Left ventricle myocardium inferior (tissue), 1 donor: ENCODE data around the gene RPL27. TPM values are rescaled to one million over a fixed set of nuclear protein-coding genes. Genes with fewer than 3 reads are reported as not detected.

Experiments used
- DNase-seq: peaks from one replicate; pipeline ENCODE4 v3.0.0-alpha.2; 2020
- H3K27ac ChIP-seq: fragments of 200-600 bp; replicated peaks from 2 replicates; pipeline ENCODE4 v1.8.0; 2021
- H3K27me3 ChIP-seq: fragments of 200-600 bp; 2 replicates; pipeline ENCODE4 v1.8.0; 2021; ENCODE audit warnings: low read depth
- H3K36me3 ChIP-seq: fragments of 200-600 bp; 2 replicates; pipeline ENCODE4 v1.8.0; 2021
- H3K4me1 ChIP-seq: fragments of 200-600 bp; 2 replicates; pipeline ENCODE4 v1.8.0; 2021
- H3K4me3 ChIP-seq: fragments of 200-600 bp; 2 replicates; pipeline ENCODE4 v1.8.0; 2021; ENCODE audit warnings: mild to moderate bottlenecking, moderate library complexity
- H3K9me3 ChIP-seq: fragments of 200-600 bp; replicated peaks from 2 replicates; pipeline ENCODE4 v1.8.0; 2021
- intact Hi-C: fragments of 100-400 bp; cut with micrococcal nuclease; formaldehyde crosslinking; loops from one replicate; pipeline ENCODE4 v1.11.0; 2022
- total RNA-seq: library from RNA; stranded (reverse); fragmentation: NEBNext Ultra II Directional; extraction: Animal tissue kit (Norgen Biotek cat#: 25700); gene quantifications from one replicate; pipeline ENCODE4 v1.2.1, GENCODE V29; 2021
- TF ChIP-seq, protein P1 (sequence below): fragments of 200-600 bp; IDR thresholded peaks from 2 replicates; pipeline ENCODE4 v1.8.0; 2021; ENCODE audit warnings: antibody characterized with exemption, mild to moderate bottlenecking, borderline replicate concordance
- donor health status: DM: no; HTN: yes; CAD: no; lungs with severe emphysema.

Gene RPL27
- total RNA-seq, 1 donor from 2014 or later, result 759 TPM

DNA sequence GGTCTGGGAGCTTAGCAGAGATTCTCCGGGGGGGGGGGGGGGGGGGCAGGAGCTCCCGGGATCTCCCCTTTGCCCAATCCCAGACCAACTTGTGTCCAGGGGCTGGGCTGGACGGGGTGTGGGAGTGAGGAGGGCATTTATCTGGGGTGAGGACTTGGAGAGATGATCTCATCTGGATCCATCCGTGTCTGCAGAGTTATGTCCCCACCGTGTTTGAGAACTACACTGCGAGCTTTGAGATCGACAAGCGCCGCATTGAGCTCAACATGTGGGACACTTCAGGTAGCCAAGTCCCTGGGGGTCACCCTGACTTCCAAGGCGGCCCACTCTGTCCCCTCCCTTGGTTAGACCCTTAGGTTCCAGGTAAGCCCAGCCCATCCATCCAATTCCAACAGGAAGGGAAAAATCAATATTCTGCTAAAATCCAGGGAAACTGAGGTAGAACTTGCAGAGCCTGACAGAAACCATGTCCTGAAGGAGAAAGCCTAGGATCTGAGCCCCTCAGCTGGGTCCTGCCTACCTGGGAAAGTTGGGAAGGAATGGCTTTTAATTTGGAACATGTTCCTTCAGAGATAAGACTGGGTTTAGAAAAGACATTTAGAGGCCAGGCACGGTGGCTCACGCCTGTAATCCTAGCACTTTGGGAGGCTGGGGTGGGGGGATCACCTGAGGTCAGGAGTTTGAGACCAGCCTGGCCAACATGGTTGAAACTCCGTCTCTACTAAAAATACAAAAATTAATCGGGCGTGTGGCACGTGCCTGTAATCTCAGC, 27.7 kb downstream of the RPL27 start:
- intact Hi-C loops, result no loop called here
- TF ChIP-seq, protein P1, sequence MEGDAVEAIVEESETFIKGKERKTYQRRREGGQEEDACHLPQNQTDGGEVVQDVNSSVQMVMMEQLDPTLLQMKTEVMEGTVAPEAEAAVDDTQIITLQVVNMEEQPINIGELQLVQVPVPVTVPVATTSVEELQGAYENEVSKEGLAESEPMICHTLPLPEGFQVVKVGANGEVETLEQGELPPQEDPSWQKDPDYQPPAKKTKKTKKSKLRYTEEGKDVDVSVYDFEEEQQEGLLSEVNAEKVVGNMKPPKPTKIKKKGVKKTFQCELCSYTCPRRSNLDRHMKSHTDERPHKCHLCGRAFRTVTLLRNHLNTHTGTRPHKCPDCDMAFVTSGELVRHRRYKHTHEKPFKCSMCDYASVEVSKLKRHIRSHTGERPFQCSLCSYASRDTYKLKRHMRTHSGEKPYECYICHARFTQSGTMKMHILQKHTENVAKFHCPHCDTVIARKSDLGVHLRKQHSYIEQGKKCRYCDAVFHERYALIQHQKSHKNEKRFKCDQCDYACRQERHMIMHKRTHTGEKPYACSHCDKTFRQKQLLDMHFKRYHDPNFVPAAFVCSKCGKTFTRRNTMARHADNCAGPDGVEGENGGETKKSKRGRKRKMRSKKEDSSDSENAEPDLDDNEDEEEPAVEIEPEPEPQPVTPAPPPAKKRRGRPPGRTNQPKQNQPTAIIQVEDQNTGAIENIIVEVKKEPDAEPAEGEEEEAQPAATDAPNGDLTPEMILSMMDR, result no peak
- peak overlapping the region; percentile 70 for H3K4me3 ChIP-seq
- no peaks in the 10 kb centered on the region for H3K36me3 ChIP-seq
- peaks cover 32% of the 10 kb centered on the region for H3K4me1 ChIP-seq
- no peaks in the 10 kb centered on the region for H3K9me3 ChIP-seq
- DNase-seq, result no peak
- no peaks in the 10 kb centered on the region for H3K27me3 ChIP-seq
- peak overlapping the region; percentile 38 for H3K27ac ChIP-seq

DNA sequence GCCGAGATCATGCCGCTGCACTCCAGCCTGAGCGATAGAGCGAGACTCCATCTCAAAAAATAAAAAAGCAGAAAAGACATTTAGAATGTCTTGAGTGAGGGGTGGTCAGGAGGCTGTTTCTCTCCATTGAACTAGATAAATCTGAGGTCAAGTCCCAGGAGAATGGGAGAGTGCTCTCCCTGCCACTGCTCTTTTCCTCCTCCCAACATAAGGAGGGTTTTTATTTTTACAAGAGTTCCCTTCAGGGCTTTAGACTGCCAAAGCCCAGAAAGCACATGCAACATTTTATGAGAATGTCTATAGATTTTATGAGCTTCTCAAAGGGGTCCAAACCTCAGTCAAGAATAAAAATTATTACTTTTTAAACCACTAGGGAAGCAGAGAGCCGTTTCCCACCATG, 28.4 kb downstream of the RPL27 start:
- no peak overlapping the region for H3K27ac ChIP-seq
- intact Hi-C loops, result no loop called here
- H3K4me1 ChIP-seq, result peaks cover 27% of the 10 kb centered on the region

DNA sequence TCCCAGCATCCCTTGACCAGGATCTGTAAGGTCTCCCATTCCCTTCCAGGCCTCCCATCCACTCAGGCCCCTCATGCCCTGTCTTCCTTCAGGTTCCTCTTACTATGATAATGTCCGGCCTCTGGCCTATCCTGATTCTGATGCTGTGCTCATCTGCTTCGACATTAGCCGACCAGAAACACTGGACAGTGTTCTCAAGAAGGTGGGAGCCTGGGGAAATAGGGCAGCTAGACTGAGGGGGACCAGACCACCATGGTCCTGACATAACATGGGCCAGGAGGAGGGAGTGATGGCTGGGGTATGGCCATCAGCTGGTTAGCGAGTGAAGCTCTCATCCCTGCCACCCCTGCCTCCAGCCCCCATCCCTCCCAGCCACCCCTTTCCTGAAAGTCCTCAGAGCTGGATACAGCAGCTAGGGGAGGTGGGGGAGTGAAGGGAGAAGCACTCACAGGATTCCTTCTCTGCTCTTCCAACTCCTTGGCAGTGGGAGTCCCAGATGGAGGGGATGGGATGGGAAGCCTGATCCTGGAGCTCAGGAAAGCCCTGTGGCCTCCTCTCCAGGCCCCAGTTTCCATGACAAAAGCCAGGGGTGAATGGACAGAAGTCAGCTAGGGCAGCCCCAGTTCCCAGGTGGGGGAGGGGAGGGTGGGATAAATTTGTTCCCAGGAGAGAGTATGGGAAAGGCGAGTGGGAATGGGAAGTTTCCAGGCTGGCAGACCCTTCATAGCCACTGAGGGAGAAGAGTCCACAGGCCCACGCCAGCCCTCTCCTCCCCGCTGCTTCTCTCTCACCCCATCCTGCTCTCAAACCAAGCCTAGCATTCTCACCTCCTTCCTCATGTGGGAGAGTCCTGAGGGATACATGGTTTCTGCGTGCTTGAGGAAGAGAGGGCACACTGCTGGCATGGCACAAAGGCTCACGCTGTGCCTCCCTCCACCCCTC, 29.1 kb downstream of the RPL27 start:
- TF ChIP-seq, protein P1, result no peak
- no peaks in the 10 kb centered on the region for H3K27me3 ChIP-seq
- H3K27ac ChIP-seq, result no peak overlapping the region
- H3K4me3 ChIP-seq, result no peak overlapping the region
- peaks cover 19% of the 10 kb centered on the region for H3K4me1 ChIP-seq
- no peaks in the 10 kb centered on the region for H3K9me3 ChIP-seq
- DNase-seq, result no peak
- no peaks in the 10 kb centered on the region for H3K36me3 ChIP-seq
- intact Hi-C loops, result no loop called here

More for the DNA sequence above, 28.4 kb downstream of the RPL27 start:
- TF ChIP-seq, protein P1, result no peak
- H3K27me3 ChIP-seq, result no peaks in the 10 kb centered on the region
- H3K4me3 ChIP-seq, result no peak overlapping the region
- no peaks in the 10 kb centered on the region for H3K9me3 ChIP-seq
- no peaks in the 10 kb centered on the region for H3K36me3 ChIP-seq
- DNase-seq, result no peak

DNA sequence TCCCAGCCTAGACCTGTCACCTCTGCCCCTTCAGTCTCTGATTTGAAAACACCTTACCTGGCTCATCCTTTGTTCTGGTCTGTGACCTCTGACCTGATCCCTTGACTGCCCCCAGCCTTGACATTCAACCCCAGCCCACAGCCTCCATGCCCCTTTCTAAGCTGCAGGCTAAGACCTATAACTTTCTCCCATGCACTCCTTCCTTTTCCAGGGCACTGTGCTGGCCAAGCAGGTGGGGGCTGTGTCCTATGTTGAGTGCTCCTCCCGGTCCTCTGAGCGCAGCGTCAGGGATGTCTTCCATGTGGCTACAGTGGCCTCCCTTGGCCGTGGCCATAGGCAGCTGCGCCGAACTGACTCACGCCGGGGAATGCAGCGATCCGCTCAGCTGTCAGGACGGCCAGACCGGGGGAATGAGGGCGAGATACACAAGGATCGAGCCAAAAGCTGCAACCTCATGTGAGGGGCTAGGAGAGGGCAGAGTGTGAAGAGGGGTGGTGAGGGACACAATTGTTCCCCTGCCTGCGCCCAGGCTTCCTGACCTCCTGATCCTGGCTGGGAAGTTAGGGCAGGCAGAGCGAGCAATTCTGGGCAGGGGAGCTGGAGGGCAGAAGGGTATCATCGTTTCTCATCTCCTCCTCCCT, 30.1 kb downstream of the RPL27 start:
- H3K27ac ChIP-seq, result no peak overlapping the region
- intact Hi-C loops, result no loop called here
- H3K4me1 ChIP-seq, result peaks cover 13% of the 10 kb centered on the region
- no peaks in the 10 kb centered on the region for H3K9me3 ChIP-seq
- no peaks in the 10 kb centered on the region for H3K36me3 ChIP-seq
- TF ChIP-seq, protein P1, result no peak
- no peak overlapping the region for H3K4me3 ChIP-seq
- no peaks in the 10 kb centered on the region for H3K27me3 ChIP-seq
- no peak for DNase-seq

DNA sequence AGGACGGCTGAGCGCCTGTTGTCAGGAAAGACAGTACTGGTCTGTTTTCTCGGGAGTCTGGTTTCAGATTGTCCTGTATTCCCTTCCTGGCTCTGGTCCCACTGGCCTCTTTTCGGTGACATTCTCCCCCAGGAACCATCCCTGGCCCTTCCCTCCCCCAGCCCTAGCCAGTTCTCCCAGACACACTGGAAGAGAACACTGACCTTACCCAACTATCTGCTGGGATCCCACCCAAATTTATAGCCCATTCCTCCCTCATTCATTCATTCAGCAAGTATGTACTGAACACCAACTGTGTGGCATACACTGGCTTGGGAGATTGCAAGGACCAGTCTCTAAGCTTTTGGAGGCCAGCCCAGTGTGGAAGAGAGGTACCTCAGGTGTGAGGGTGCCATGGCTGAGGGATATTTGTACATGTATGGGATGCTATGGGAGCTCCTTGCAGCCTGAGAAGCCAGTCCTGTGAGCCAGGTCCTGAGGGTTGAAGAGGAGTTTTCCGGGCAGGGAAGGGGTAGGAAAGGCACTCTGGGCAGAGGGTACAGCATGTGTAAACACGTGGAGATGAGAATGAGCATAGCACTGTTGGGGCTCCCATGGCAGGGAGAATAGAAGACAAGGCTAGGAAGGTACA, 32.0 kb downstream of the RPL27 start:
- no peaks in the 10 kb centered on the region for H3K27me3 ChIP-seq
- no peak overlapping the region for H3K4me3 ChIP-seq
- peaks cover 3% of the 10 kb centered on the region for H3K4me1 ChIP-seq
- DNase-seq, result no peak
- H3K36me3 ChIP-seq, result no peaks in the 10 kb centered on the region
- H3K9me3 ChIP-seq, result no peaks in the 10 kb centered on the region
- TF ChIP-seq, protein P1, result no peak
- intact Hi-C loops, result no loop called here
- peak overlapping the region; percentile 67 for H3K27ac ChIP-seq
